Measurements from ENCODE around the gene RAD51B. TPM values are rescaled to one million over a fixed set of nuclear protein-coding genes. Genes with fewer than 3 reads are reported as not detected.

The RAD51B gene
- total RNA-seq, 1 experiment from 2014 or later, result 16.7 TPM

DNA sequence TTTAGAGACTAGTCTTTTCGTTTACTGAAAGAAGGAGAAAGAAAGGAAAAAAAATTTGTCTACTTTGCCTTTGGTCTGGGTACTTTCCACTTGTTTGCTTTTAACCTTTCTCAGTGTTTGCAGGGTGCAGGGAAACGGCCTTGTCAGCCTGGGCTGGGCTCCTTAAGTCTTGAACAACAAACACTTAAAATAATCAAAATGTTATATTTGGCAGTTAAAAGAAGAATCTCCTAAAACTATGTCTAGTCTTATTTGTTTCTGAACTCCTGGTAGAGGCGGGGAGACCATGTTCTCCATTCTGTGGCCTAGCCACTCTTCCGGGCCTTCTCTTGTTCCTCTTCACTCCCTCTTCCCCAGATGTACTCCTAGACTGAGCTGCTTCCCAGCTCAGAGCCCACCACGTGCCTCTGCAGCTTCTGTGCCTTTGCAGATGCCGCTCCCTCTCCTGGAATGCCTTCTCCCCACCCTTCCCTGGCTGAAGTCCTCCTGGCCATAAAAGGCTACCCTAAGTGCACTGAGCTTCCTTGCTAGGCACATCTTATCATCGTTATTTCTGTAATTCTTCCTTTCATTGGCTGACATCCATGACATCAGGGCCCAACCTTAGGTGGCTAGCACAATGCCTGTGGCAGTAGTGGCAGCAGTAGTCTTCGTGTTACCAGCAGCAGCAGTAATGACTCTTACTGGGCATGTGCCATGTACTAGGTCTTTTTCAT, 540.4 kb downstream of the RAD51B start:
- Histone ChIP-seq H3K23ac (ENCODE audit: insufficient read length, low read depth, low read length) (no peak overlapping the region), H2BK120ac (ENCODE audit: low read depth, low read length, poor library complexity, severe bottlenecking) (no peak overlapping the region), H4K20me1 (ENCODE audit: control insufficient read depth, insufficient read depth, insufficient read length) (no peaks in the 10 kb centered on the region), H3K9me3 (ENCODE audit: control insufficient read depth, low read depth, low read length) (no peaks in the 10 kb centered on the region), H2BK5ac (ENCODE audit: insufficient read length, low read length) (no peak overlapping the region), H2AK5ac (ENCODE audit: insufficient read length, low read length) (no peak overlapping the region), H3K27ac (ENCODE audit: insufficient read length, low read depth, low read length) (no peak overlapping the region), H2AFZ (ENCODE audit: low read length) (no peak overlapping the region), H3K56ac (ENCODE audit: insufficient read length, low read depth, low read length) (no peak overlapping the region), H4K5ac (ENCODE audit: insufficient read length, low read depth, low read length) (no peak overlapping the region), H3K9ac (ENCODE audit: extremely low read depth, insufficient read length, low read length) (no peak overlapping the region), H4K91ac (ENCODE audit: insufficient read length, low read depth, low read length) (no peak overlapping the region), H3K4me2 (ENCODE audit: insufficient read depth, insufficient read length, low read length) (no peak overlapping the region), H2BK20ac (ENCODE audit: low read depth, low read length, poor library complexity, severe bottlenecking) (no peak overlapping the region), H4K8ac (replicated peaks; ENCODE audit: insufficient read length, low read depth, low read length) (no peak overlapping the region), H3K79me1 (ENCODE audit: insufficient read depth, low read depth, low read length, poor library complexity, severe bottlenecking) (no peaks in the 10 kb centered on the region), H3K23me2 (ENCODE audit: insufficient read length, low read depth, low read length, poor library complexity, severe bottlenecking) (no peaks in the 10 kb centered on the region), H2BK12ac (ENCODE audit: insufficient read length, low read depth, low read length) (no peak overlapping the region), H3K14ac (ENCODE audit: insufficient read depth, low read length) (no peak overlapping the region), H3K27me3 (ENCODE audit: insufficient read depth, low read length) (no peaks in the 10 kb centered on the region), H3K18ac (ENCODE audit: insufficient read length, low read depth, low read length) (no peak overlapping the region), H3K4ac (ENCODE audit: low read depth, low read length) (no peak overlapping the region), H2BK15ac (ENCODE audit: low read depth, low read length) (no peak overlapping the region), H3K4me1 (ENCODE audit: insufficient read depth, low read length) (peaks cover 2% of the 10 kb centered on the region; the same call in 1 of the 2 replicates), H3T11ph (ENCODE audit: low read length) (no peak overlapping the region), H3K79me2 (ENCODE audit: insufficient read depth, low read length) (no peaks in the 10 kb centered on the region)
- Mint-ChIP-seq H3K4me3 (no peak overlapping the region; a peak in 1 of 5 replicates), H3K4me1 (peaks cover 36 to 41% of the 10 kb centered on the region in 2 experiments), H3K9me3 (peaks cover 0 to 4% of the 10 kb centered on the region in 2 experiments; a peak in 1 of 5 replicates), H3K36me3 (ENCODE audit: insufficient read depth in 1 of 3, low read depth in 3 of 3) (peaks cover 0 to 4% (median 0%) of the 10 kb centered on the region in 3 experiments; a peak in 3 of 7 replicates), H3K27me3 (ENCODE audit: low read depth) (peaks cover 5% of the 10 kb centered on the region), H3K27ac (peak overlapping the region in 1 of 3 experiments; percentile 29; a peak in 2 of 7 replicates)
- TF ChIP-seq, protein P1, sequence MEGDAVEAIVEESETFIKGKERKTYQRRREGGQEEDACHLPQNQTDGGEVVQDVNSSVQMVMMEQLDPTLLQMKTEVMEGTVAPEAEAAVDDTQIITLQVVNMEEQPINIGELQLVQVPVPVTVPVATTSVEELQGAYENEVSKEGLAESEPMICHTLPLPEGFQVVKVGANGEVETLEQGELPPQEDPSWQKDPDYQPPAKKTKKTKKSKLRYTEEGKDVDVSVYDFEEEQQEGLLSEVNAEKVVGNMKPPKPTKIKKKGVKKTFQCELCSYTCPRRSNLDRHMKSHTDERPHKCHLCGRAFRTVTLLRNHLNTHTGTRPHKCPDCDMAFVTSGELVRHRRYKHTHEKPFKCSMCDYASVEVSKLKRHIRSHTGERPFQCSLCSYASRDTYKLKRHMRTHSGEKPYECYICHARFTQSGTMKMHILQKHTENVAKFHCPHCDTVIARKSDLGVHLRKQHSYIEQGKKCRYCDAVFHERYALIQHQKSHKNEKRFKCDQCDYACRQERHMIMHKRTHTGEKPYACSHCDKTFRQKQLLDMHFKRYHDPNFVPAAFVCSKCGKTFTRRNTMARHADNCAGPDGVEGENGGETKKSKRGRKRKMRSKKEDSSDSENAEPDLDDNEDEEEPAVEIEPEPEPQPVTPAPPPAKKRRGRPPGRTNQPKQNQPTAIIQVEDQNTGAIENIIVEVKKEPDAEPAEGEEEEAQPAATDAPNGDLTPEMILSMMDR (conservative IDR thresholded peaks at IDR 0.05), result no peak
- DNase-seq, result no peak
- no CpG with 5 or more reads among the region's 8 CpGs for WGBS (ENCODE audit: extremely low coverage, insufficient read length, low lambda C conversion rate)
